MG63 (cell line): ENCODE measurements around the gene MORF4L2. TPM values are rescaled to one million over a fixed set of nuclear protein-coding genes. Genes with fewer than 3 reads are reported as not detected.

Source experiments
- DNase-seq: peaks from one replicate; pipeline ENCODE4 v3.0.0-alpha.2; 2020
- H3K27me3 ChIP-seq: fragments of 250-450 bp; sonication (Bioruptor Pico); 2 replicates; pipeline ENCODE4 v1.5.1; 2020; ENCODE audit warnings: mild to moderate bottlenecking, moderate library complexity
- H3K36me3 ChIP-seq: fragments of 250-450 bp; sonication (Bioruptor Pico); 2 replicates; pipeline ENCODE4 v1.5.1; 2020; ENCODE audit warnings: mild to moderate bottlenecking, moderate library complexity
- H3K4me3 ChIP-seq: fragments of 250-450 bp; sonication (Bioruptor Pico); 2 replicates; pipeline ENCODE4 v1.5.1; 2020; ENCODE audit warnings: mild to moderate bottlenecking, moderate library complexity
- H3K9me3 ChIP-seq: fragments of 250-450 bp; sonication (Bioruptor Pico); 2 replicates; pipeline ENCODE4 v1.5.1; 2020; ENCODE audit warnings: mild to moderate bottlenecking, moderate library complexity
- total RNA-seq: library from RNA; depleted of rRNA; stranded (reverse); fragments of >200 nt; shearing (Covaris generic); gene quantifications from 2 replicates; pipeline ENCODE4 v1.2.3, GENCODE V29; 2014; ENCODE audit warnings: low replicate concordance; rRNA removed

The MORF4L2 gene, protein sequence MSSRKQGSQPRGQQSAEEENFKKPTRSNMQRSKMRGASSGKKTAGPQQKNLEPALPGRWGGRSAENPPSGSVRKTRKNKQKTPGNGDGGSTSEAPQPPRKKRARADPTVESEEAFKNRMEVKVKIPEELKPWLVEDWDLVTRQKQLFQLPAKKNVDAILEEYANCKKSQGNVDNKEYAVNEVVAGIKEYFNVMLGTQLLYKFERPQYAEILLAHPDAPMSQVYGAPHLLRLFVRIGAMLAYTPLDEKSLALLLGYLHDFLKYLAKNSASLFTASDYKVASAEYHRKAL
- 919 and 2,011 TPM in 2 replicates for total RNA-seq

DNA sequence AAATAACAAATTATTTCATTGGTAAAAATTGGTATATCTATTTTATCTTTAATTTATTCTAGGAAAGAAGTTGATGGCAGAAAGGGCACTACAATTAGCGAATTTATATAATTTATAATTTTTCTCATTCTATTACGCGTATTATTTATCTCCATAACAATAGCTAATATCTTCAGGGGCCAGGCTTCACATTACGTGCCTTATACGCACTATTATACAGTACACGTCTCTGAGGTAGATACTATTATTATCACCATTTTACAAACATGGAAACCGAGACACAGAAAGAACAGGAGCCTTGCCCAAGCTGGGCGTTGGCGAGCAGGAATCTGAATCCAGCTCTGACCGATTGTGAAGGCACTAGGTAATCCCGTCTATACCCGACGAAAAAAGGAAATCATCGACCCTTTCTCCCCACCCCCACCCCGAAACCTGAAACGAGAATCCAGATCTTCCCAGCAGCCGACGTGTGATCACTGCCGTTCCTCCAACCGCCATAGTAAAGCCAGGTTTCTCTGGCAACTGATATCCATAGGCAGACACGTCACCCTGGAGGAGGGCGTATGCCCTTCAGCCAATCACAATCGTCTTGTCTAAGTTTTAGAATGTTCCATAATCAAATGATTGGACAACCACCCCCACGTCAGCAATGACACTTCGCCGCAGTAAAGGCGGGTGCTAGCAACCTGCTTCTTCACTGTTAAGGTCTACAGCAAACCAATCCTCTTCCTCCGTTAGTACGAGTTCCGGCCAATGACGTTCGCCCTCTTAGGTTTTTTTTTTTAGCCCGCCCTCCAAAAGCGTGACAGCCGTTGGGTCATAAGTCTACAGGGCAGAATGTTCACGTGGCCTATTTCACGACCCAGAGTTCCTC is at the start of gene MORF4L2:
Gene MORF4L2 (minus strand): TSS at position 501 of the 874 bp plus-strand sequence. CDS start 9,672 bp downstream, outside the sequence.
- Histone ChIP-seq H3K36me3 (peaks cover 40% of the 10 kb centered on the region), H3K9me3 (no peaks in the 10 kb centered on the region), H3K4me3 (peak within 1 kb of the TSS; percentile 90), H3K27me3 (no peaks in the 10 kb centered on the region)
- peak; percentile 95 for DNase-seq

DNA sequence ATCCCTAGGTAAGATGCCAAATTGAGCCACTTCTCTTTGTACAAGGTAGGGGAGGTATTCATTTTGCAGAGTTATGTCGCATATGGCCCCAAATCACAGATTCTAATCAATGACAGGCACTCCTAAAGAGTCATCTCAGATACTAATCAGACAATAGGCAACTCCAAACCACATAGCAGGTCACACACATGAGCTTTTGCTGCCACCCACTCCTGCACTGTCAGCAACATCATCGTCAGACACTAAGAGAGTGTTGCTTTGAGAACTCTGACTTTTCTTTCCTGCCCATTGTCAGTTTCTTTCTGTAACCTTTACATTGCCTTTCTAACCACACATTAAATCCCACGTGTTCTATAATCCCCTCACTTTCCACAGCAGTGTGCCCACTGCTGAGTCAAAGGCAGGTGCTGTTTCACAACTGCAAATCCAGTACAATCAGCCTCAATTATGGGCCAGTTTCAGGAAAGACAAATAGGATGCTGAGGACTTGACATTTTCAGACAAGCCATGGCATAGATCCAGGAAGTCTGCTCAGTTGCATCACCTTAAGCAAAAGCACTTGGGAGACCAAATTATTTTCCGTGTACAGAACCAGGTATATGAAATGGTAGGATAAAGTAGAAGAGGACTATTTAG is 47.7 kb upstream of the MORF4L2 start:
- H3K4me3 ChIP-seq = no peak overlapping the region
- no peaks in the 10 kb centered on the region for H3K36me3 ChIP-seq
- no peaks in the 10 kb centered on the region for H3K27me3 ChIP-seq
- DNase-seq = no peak
- no peaks in the 10 kb centered on the region for H3K9me3 ChIP-seq

DNA sequence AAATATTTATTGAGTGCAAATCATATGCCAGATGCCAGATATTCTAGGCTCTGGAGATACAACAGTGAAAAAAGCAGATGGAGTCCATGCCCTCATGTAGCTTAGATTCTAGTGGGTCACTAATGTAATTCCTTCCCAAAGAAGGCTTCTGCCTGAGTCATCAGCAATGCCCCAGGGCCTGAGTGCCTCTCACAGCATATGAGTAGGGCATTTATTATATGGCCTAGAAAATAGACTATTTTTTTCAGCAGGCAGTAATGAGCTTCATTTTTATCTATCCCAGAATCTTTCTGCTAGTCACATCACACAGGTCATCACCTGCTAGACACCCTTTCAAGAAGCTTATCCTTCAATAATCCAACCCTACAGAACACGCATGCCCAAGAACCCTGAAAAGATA is 46.5 kb upstream of the MORF4L2 start:
- DNase-seq = no peak
- Histone ChIP-seq H3K36me3 (no peaks in the 10 kb centered on the region), H3K9me3 (no peaks in the 10 kb centered on the region)

DNA sequence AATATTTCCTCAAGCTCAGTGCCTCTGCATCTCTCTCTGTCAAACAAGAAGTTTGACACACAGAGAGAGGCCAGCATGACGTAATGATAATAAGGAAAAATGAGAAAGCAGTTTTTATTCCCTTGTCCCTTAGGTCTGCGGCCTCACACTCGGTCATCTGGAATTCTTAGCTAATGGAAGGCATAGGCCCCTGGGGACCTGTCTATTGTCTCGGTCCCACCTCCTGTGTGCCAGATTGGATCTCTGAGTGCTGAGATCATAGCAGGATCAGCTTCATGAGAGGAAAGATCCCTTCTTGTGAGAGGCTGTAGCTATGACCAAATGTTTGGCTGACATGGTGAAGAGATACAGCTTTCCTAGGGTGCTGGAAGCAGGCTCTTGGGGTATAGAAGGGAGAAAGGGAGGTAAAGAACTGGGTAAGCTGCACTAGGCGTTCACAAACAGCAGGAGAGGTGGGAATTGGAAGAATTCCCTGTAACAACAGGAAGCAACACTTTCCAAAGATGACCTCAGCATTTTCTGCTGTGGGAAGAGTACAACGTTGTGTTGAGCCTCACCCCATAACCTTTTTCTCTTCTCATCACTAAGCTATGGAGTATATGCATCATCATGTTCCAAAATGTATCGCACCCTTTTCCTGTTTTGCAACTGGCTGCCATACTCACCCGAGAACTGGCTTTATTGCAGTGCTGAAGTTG is 44.4 kb upstream of the MORF4L2 start:
- no peaks in the 10 kb centered on the region for H3K9me3 ChIP-seq
- no peak overlapping the region for H3K4me3 ChIP-seq
- peak; percentile 48 for DNase-seq
- H3K36me3 ChIP-seq = no peaks in the 10 kb centered on the region
- H3K27me3 ChIP-seq = no peaks in the 10 kb centered on the region

More for the DNA sequence above, 46.5 kb upstream of the MORF4L2 start:
- H3K4me3 ChIP-seq = no peak overlapping the region
- no peaks in the 10 kb centered on the region for H3K27me3 ChIP-seq

DNA sequence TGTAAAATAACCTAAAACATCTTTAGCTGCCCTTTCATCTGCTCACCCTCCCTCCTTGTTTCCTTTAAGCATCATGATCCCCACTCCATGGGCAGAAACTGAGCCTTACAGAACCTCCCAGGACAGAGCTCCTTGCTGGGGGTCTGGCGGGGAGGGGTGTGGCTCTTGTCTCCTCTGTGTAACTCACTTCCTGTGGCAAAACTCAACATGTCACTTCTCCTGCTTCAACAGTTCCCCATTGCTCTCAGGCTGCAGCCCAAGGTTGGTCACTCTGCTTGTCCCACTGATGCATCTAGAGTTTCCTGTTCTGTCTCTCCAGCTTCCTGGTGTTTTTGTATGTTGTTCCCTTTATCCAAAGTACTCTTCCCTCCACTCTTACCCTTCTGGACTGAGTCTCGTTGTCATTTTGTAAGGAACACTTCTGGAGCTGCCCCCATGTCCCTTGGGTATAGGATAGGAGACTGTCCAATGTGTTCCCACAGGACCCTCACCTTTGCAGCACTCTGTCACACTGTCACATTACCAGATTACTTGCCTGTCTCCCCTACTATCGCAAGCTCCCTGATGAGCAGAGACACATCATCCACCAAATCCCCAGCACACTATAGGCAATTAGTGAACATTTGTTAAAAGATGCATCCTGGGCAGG is 43.8 kb upstream of the MORF4L2 start:
- H3K9me3 ChIP-seq = no peaks in the 10 kb centered on the region
- H3K4me3 ChIP-seq = no peak overlapping the region
- no peak for DNase-seq
- H3K36me3 ChIP-seq = no peaks in the 10 kb centered on the region
- no peaks in the 10 kb centered on the region for H3K27me3 ChIP-seq

DNA sequence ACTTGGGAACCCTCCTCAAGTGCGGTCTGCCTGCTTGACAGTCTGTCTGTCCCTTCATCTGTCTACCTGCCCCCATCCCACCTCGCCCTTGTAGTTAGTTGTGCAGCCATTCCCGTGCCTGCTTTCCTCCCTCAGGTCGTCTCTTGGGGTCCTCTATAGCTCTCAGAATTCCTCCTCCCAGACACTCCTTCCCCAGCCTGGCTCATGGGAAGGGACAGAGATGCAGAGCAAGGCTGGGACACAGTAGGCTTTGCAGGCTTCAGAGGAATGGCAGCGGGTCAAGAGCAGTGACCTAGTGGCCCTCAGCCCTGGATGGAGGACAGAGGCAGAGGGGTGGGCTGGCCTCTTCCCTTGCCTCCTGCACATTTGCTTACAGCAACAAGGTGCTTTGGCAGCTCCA is 42.5 kb upstream of the MORF4L2 start:
- Histone ChIP-seq H3K27me3 (no peaks in the 10 kb centered on the region), H3K36me3 (no peaks in the 10 kb centered on the region), H3K4me3 (no peak overlapping the region), H3K9me3 (no peaks in the 10 kb centered on the region)
- DNase-seq = no peak

DNA sequence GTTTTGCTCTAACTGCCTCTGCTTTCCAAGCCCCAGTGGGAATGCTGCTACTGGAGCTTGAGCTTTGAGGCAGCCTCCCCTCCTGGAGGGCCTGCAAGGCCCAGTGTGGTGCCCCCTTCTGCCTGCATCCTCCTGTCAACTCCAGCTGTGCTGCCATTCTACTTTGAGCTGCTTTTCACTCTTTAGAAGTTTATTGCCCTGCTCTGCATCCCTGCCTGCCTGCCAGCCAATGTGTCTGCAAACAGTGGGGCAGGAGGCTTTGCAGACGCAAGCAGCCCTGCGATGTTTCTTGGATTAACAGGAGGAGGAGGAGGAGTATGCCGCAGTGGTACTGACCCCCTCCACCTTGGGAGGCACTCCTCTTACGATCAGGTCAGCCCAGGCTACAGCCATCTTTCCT is 40.6 kb upstream of the MORF4L2 start:
- no peak for DNase-seq
- Histone ChIP-seq H3K9me3 (no peaks in the 10 kb centered on the region), H3K4me3 (no peak overlapping the region), H3K27me3 (no peaks in the 10 kb centered on the region), H3K36me3 (no peaks in the 10 kb centered on the region)

DNA sequence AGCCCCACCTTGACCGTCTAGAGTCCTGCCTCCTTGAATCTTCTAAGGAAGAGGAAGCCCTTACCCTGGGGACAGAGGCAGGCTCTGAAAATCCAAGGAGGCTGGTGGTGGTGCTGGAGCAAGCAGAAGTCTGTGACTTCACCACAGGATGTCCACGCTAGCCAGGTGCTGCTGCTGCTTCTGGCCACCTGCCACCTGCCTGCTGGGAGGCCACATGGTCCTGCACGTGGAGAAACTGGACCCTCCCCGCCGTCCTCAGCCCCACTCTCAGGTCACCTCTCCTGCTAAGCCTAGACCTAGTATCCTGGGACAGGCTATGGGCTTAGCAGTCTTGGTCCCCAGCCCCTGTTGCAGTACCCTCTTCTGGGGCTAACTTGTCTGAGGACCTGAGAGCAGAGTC is 40.0 kb upstream of the MORF4L2 start:
- no peak for DNase-seq
- Histone ChIP-seq H3K4me3 (no peak overlapping the region), H3K36me3 (no peaks in the 10 kb centered on the region), H3K27me3 (no peaks in the 10 kb centered on the region), H3K9me3 (no peaks in the 10 kb centered on the region)

DNA sequence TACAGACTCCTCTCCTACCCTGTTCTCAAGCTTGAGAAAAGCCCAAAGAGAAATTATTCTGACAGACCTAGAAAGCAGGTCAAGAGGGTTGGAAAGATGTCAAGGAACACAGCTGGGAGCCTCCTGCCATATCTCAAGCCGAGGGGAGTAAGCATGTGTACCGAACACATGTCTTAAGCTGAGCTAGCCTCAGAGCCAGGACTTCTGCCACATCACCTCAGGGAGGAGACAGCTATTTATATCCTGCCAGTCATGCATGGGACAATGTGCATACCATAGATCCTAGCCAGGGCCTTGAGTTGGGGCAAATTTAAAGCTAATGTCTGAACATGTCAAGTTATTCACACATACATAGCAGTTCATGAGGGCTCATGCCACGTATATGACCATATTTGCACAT is 36.0 kb upstream of the MORF4L2 start:
- Histone ChIP-seq H3K36me3 (no peaks in the 10 kb centered on the region), H3K9me3 (no peaks in the 10 kb centered on the region), H3K27me3 (no peaks in the 10 kb centered on the region), H3K4me3 (no peak overlapping the region)
- DNase-seq = peak; percentile 11

DNA sequence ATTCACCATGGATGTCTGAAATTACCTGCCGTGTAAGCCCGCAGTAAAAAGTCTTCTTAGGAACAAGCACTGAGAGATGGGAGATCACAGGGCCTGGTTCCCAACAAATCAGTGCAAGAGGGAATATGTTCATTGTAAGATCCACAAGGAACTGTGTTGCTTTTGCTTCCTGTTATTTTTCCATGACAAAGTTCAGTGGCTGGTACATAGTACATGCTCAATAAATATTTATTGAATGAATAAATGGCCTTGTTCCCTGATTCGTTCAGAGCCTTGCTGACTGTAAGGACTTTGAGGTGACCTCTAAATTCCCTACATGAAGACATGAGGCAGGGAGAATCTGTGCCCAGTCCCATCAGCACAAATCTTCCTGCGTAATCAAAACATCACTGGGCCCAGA is 31.6 kb upstream of the MORF4L2 start:
- Histone ChIP-seq H3K36me3 (no peaks in the 10 kb centered on the region), H3K9me3 (no peaks in the 10 kb centered on the region), H3K4me3 (no peak overlapping the region), H3K27me3 (no peaks in the 10 kb centered on the region)
- no peak for DNase-seq

DNA sequence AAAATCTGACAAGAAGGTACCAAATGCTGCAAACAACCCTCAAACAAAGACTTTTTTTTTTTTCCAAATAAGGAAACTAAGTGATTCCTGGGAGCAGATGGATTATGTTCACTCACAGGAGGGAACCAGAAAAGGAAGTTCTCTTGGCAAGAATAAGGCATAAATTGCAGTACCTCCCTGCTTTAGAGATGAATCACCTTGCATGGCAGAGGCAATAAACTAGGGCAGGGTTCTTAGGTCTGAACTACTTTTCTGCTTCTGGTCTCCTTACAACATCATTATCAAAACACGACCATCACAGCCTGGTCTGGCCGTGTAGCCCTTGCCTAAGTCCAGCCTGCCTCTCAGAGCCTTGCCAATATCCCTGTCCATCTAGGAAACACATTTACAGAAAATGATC is 30.5 kb upstream of the MORF4L2 start:
- H3K4me3 ChIP-seq = no peak overlapping the region
- H3K9me3 ChIP-seq = no peaks in the 10 kb centered on the region
- H3K36me3 ChIP-seq = no peaks in the 10 kb centered on the region
- peak; percentile 50 for DNase-seq
- no peaks in the 10 kb centered on the region for H3K27me3 ChIP-seq

DNA sequence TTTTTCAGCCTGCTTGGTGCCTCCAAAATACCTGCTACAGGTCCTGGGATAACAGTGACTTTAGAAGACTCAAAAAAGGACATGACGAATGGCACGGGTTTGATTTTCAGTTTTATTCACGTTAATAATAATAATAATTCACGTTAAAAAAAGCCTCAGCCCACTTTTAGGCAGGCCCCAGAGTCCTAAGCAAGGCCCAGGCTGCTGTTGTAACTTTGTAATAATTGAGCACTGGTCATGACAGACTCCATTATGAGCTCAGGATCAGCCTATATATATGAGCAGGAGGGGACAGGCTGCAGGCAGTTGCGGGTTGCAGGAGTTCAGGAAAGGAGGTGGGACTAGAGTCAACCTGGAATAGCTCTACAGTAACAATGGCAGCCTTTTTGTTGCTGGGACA is 24.1 kb upstream of the MORF4L2 start, which contains the start of gene TMEM31:
Gene TMEM31 (plus strand): TSS at position 301 of the 400 bp plus-strand sequence. CDS start 1,350 bp downstream, outside the sequence.
- Histone ChIP-seq H3K4me3 (no peak within 1 kb of the TSS), H3K9me3 (no peaks in the 10 kb centered on the region), H3K36me3 (no peaks in the 10 kb centered on the region), H3K27me3 (no peaks in the 10 kb centered on the region)
- no peak for DNase-seq

DNA sequence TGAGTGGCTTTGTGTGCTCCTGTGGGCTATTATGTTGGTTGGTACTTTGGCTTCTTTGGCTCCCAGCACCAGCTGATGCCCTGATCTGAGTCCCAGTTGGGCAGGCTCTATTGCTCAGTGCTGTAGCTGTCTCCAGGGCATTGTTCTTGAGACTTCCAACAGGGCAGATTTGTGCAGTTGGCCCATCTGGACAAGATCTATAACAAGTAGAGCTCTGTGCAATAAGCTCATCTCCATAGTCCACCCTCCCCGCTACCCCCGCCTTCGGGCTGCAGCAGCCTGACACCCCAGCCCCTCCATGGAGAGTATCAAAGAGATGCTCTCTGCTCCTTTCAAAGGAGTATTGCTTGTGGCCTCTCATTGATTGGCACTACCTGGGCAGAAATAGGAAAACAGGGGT is 18.4 kb upstream of the MORF4L2 start:
- H3K4me3 ChIP-seq = no peak overlapping the region
- H3K9me3 ChIP-seq = no peaks in the 10 kb centered on the region
- H3K27me3 ChIP-seq = no peaks in the 10 kb centered on the region
- H3K36me3 ChIP-seq = no peaks in the 10 kb centered on the region
- DNase-seq = no peak

DNA sequence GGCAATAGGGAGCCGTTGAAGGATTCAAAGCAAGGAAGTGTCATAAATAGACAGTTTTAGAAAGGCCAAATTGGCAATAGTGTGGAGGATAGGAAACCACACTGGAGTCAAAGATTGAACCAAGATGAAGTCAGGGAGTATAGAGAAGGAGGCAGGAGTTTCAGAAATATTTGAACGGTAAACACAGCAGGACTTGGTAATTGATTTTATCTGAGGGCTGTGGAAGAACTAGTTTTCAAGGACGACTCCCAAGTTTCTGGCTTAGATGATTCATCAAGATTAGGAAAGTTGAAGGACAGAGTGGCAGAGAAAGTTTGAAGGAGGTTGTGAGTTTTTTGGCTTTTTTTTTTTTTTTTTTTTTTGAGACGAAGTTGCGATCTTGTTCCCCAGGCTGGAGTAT is 12.7 kb upstream of the MORF4L2 start:
- no peak for DNase-seq

DNA sequence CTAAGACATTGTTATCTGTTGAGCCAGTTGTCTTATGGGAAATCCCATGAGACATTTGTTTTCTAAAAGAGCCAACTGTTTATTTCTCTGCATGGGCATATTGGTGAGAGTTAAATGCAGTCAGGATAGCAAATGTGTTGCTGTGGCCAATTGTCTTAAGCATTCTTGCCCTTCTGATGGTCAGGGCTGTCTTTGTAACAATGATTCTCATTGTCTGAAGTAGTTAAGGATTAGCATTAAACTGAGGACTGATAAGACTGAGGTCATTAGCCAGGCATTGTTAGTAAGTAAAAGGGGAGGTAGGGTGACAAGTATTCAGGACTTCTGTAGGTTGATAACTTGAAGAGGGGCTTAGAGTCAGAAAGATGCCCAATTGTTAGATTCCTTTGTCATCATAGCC is 11.2 kb upstream of the MORF4L2 start:
- no peak overlapping the region for H3K4me3 ChIP-seq
- H3K27me3 ChIP-seq = no peaks in the 10 kb centered on the region
- DNase-seq = no peak
- H3K36me3 ChIP-seq = no peaks in the 10 kb centered on the region
- H3K9me3 ChIP-seq = no peaks in the 10 kb centered on the region

More for the DNA sequence above, 12.7 kb upstream of the MORF4L2 start:
- no peaks in the 10 kb centered on the region for H3K9me3 ChIP-seq
- no peaks in the 10 kb centered on the region for H3K36me3 ChIP-seq
- no peak overlapping the region for H3K4me3 ChIP-seq
- no peaks in the 10 kb centered on the region for H3K27me3 ChIP-seq

DNA sequence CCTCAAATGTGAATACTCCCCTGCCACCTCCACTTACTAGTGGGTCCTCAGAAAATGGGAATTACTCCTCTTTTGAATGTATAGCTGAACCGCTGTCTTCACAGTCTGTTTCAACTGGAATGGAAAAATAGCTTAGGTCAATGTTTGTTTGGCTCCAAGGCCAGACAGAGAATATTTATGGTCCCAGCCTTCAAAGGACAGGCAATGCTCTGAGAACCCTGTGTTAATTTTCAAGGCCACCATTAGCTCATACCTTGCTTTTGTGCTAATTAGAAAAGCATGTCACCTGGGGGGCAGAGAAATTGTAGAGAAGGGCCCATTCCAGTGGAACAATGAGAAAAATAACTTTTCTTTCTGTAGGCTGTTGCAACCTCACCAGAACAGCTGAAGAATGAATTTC is 4.6 kb upstream of the MORF4L2 start:
- H3K4me3 ChIP-seq = no peak overlapping the region
- H3K36me3 ChIP-seq = no peaks in the 10 kb centered on the region; the same call in 1 of the 2 replicates
- H3K9me3 ChIP-seq = no peaks in the 10 kb centered on the region
- no peak for DNase-seq
- H3K27me3 ChIP-seq = no peaks in the 10 kb centered on the region
